Measurements from ENCODE around the gene CATSPERZ.
A peak's percentile ranks its signal among the peaks of the same experiment; 100 is the strongest.

Gene CATSPERZ

GRCh38 chr11:64259533-64260067 lies 40.6 kb upstream of the CATSPERZ start:
- no peaks in the 10 kb centered on the region for H3K9me3 Mint-ChIP-seq
- ATAC-seq (replicated peaks) = peak; percentile 69 to 76
- peak overlapping the region; percentile 31 for H3K27ac Mint-ChIP-seq
- H3K4me3 Mint-ChIP-seq = peak overlapping the region; percentile 22 to 40
- H3K36me3 Mint-ChIP-seq = peaks cover 37 to 63% of the 10 kb centered on the region in 2 donors
- no peak for DNase-seq
- no peaks in the 10 kb centered on the region for H3K27me3 Mint-ChIP-seq
- H3K4me1 Mint-ChIP-seq = peaks cover 12 to 15% of the 10 kb centered on the region in 2 donors

- DNase-seq (no peak), ATAC-seq (replicated peaks) (peak; percentile 68 to 74)
- peak overlapping the region in 1 of 2 donors; percentile 22 for H3K4me3 Mint-ChIP-seq
- H3K27me3 Mint-ChIP-seq = no peaks in the 10 kb centered on the region
- H3K27ac Mint-ChIP-seq = peak overlapping the region; percentile 31
- H3K36me3 Mint-ChIP-seq = peaks cover 38 to 63% of the 10 kb centered on the region in 2 donors
- H3K9me3 Mint-ChIP-seq = no peaks in the 10 kb centered on the region
- H3K4me1 Mint-ChIP-seq = peaks cover 12 to 16% of the 10 kb centered on the region in 2 donors
Observed at GRCh38 chr11:64260147-64260708, 39.9 kb upstream of the CATSPERZ start.

GRCh38 chr11:64261556-64262080 lies 38.5 kb upstream of the CATSPERZ start:
- peak overlapping the region; percentile 54 for H3K27ac Mint-ChIP-seq
- no peak for ATAC-seq (replicated peaks)
- H3K36me3 Mint-ChIP-seq = peaks cover 43 to 68% of the 10 kb centered on the region in 2 donors
- peaks cover 14 to 20% of the 10 kb centered on the region in 2 donors for H3K4me1 Mint-ChIP-seq
- no peak overlapping the region for H3K4me3 Mint-ChIP-seq
- no peak for DNase-seq
- no peaks in the 10 kb centered on the region for H3K27me3 Mint-ChIP-seq
- no peaks in the 10 kb centered on the region for H3K9me3 Mint-ChIP-seq

GRCh38 chr11:64262271-64263002 lies 37.7 kb upstream of the CATSPERZ start:
- DNase-seq (no peak), ATAC-seq (replicated peaks) (no peak)
- H3K4me1 Mint-ChIP-seq = peaks cover 14 to 20% of the 10 kb centered on the region in 2 donors
- H3K27ac Mint-ChIP-seq = no peak overlapping the region
- H3K4me3 Mint-ChIP-seq = no peak overlapping the region
- peaks cover 46 to 69% of the 10 kb centered on the region in 2 donors for H3K36me3 Mint-ChIP-seq
- no peaks in the 10 kb centered on the region for H3K9me3 Mint-ChIP-seq
- H3K27me3 Mint-ChIP-seq = no peaks in the 10 kb centered on the region

GRCh38 chr11:64263021-64263946 lies 36.9 kb upstream of the CATSPERZ start:
- Mint-ChIP-seq H3K36me3 (peaks cover 41 to 69% of the 10 kb centered on the region in 2 donors), H3K4me3 (no peak overlapping the region), H3K9me3 (no peaks in the 10 kb centered on the region), H3K27ac (no peak overlapping the region), H3K4me1 (peaks cover 18 to 27% of the 10 kb centered on the region in 2 donors), H3K27me3 (no peaks in the 10 kb centered on the region)
- DNase-seq (no peak), ATAC-seq (replicated peaks) (no peak)

GRCh38 chr11:64263947-64264317 lies 36.2 kb upstream of the CATSPERZ start:
- no peak for DNase-seq
- Mint-ChIP-seq H3K4me3 (no peak overlapping the region), H3K27ac (no peak overlapping the region), H3K27me3 (no peaks in the 10 kb centered on the region), H3K36me3 (peaks cover 38 to 68% of the 10 kb centered on the region in 2 donors), H3K4me1 (peaks cover 25 to 34% of the 10 kb centered on the region in 2 donors), H3K9me3 (no peaks in the 10 kb centered on the region)
- no peak for ATAC-seq (replicated peaks)

- Mint-ChIP-seq H3K36me3 (peaks cover 37 to 67% of the 10 kb centered on the region in 2 donors), H3K9me3 (no peaks in the 10 kb centered on the region), H3K27me3 (no peaks in the 10 kb centered on the region), H3K27ac (no peak overlapping the region), H3K4me1 (peaks cover 24 to 34% of the 10 kb centered on the region in 2 donors), H3K4me3 (no peak overlapping the region)
- ATAC-seq (replicated peaks) = no peak
- no peak for DNase-seq
Observed at GRCh38 chr11:64264371-64264852, 35.7 kb upstream of the CATSPERZ start.

- no peak overlapping the region for H3K4me3 Mint-ChIP-seq
- H3K27me3 Mint-ChIP-seq = no peaks in the 10 kb centered on the region
- no peak for DNase-seq
- no peak for ATAC-seq (replicated peaks)
- H3K4me1 Mint-ChIP-seq = peaks cover 18 to 28% of the 10 kb centered on the region in 2 donors
- H3K36me3 Mint-ChIP-seq = peaks cover 33 to 61% of the 10 kb centered on the region in 2 donors
- no peaks in the 10 kb centered on the region for H3K9me3 Mint-ChIP-seq
- H3K27ac Mint-ChIP-seq = no peak overlapping the region
Observed at GRCh38 chr11:64265176-64266160, 34.7 kb upstream of the CATSPERZ start.

GRCh38 chr11:64266339-64266738 lies 33.8 kb upstream of the CATSPERZ start:
- H3K4me3 Mint-ChIP-seq = no peak overlapping the region
- H3K27ac Mint-ChIP-seq = no peak overlapping the region
- peaks cover 18 to 29% of the 10 kb centered on the region in 2 donors for H3K4me1 Mint-ChIP-seq
- peaks cover 33 to 57% of the 10 kb centered on the region in 2 donors for H3K36me3 Mint-ChIP-seq
- H3K27me3 Mint-ChIP-seq = no peaks in the 10 kb centered on the region
- no peak for ATAC-seq (replicated peaks)
- no peaks in the 10 kb centered on the region for H3K9me3 Mint-ChIP-seq
- no peak for DNase-seq

- Mint-ChIP-seq H3K27ac (peak overlapping the region; percentile 20), H3K36me3 (peaks cover 30 to 48% of the 10 kb centered on the region in 2 donors), H3K4me1 (peaks cover 24 to 39% of the 10 kb centered on the region in 2 donors), H3K4me3 (peak overlapping the region; percentile 95 to 99), H3K9me3 (no peaks in the 10 kb centered on the region), H3K27me3 (no peaks in the 10 kb centered on the region)
- ATAC-seq (replicated peaks) = no peak
- DNase-seq = no peak
Observed at GRCh38 chr11:64267207-64267945, 32.8 kb upstream of the CATSPERZ start.

- Mint-ChIP-seq H3K4me1 (peaks cover 25 to 40% of the 10 kb centered on the region in 2 donors), H3K27ac (peak overlapping the region; percentile 98), H3K27me3 (no peaks in the 10 kb centered on the region), H3K9me3 (no peaks in the 10 kb centered on the region), H3K36me3 (peaks cover 29 to 40% of the 10 kb centered on the region in 2 donors), H3K4me3 (peak overlapping the region; percentile 95 to 99)
- DNase-seq (no peak), ATAC-seq (replicated peaks) (no peak)
Observed at GRCh38 chr11:64268025-64268892, 31.9 kb upstream of the CATSPERZ start.

All from stimulated activated naive B cell treated with anti-CD40 and anti-IgM and Interleukin-4, amounts not matched to agents 10 μg/mL and 1 μg/mL and 100 μg/mL, for 72 hours (primary cell).